HEK293T (cell line): ENCODE data around the gene PARK7.

Source experiments
- CTCF ChIA-PET: fragments of 350-600 bp; formaldehyde crosslinking; extraction: SDS; loops from one replicate; lab custom pipeline; 2021; ENCODE audit warnings: antibody characterized with exemption, inconsistent platforms; lab: Yijun Ruan, JAX
- POLR2A ChIA-PET: fragments of 350-600 bp; formaldehyde crosslinking; extraction: SDS; loops from one replicate; lab custom pipeline; 2020; ENCODE audit warnings: antibody characterized with exemption, inconsistent platforms; lab: Yijun Ruan, JAX
- DNase-seq: peaks from one replicate; pipeline ENCODE4 v3.0.0; 2012; ENCODE audit warnings: mixed read lengths; ENCODE audit errors: extremely low spot score
- ARNT ChIP-seq: fragments of 450-650 bp; IDR thresholded peaks from 2 replicates; pipeline ENCODE4 v1.6.1; 2017; ENCODE audit warnings: mild to moderate bottlenecking
- BHLHE40 ChIP-seq: fragments of 450-650 bp; IDR thresholded peaks from 2 replicates; pipeline ENCODE4 v1.6.1; 2016; ENCODE audit warnings: mild to moderate bottlenecking, moderate library complexity, borderline replicate concordance
- CTBP1 ChIP-seq: fragments of 450-650 bp; IDR thresholded peaks from 2 replicates; pipeline ENCODE4 v1.6.1; 2016; ENCODE audit warnings: borderline replicate concordance
- ELF4 ChIP-seq: fragments of 450-650 bp; IDR thresholded peaks from 2 replicates; pipeline ENCODE4 v1.6.1; 2017; ENCODE audit warnings: antibody characterized with exemption
- FOXA1 ChIP-seq: fragments of 450-650 bp; IDR thresholded peaks from 2 replicates; pipeline ENCODE4 v1.6.1; 2016; ENCODE audit warnings: mild to moderate bottlenecking
- FOXK2 ChIP-seq: fragments of 450-650 bp; IDR thresholded peaks from 2 replicates; pipeline ENCODE4 v1.6.1; 2016; ENCODE audit warnings: mild to moderate bottlenecking
- FOXM1 ChIP-seq: fragments of 450-650 bp; IDR thresholded peaks from 2 replicates; pipeline ENCODE4 v1.6.1; 2017; ENCODE audit warnings: mild to moderate bottlenecking, borderline replicate concordance
- HDGF ChIP-seq: fragments of 450-650 bp; IDR thresholded peaks from 2 replicates; pipeline ENCODE4 v1.6.1; 2017; ENCODE audit warnings: antibody characterized with exemption, borderline replicate concordance
- L3MBTL2 ChIP-seq: fragments of 450-650 bp; conservative IDR thresholded peaks from 2 replicates; pipeline ENCODE4 v1.6.1; 2016; ENCODE audit warnings: mild to moderate bottlenecking
- LEF1 ChIP-seq: fragments of 450-650 bp; IDR thresholded peaks from 2 replicates; pipeline ENCODE4 v1.6.1; 2017; ENCODE audit warnings: mild to moderate bottlenecking, borderline replicate concordance
- NFRKB ChIP-seq: fragments of 450-650 bp; IDR thresholded peaks from 2 replicates; pipeline ENCODE4 v1.6.1; 2016; ENCODE audit warnings: mild to moderate bottlenecking, moderate library complexity
- PKNOX1 ChIP-seq: fragments of 450-650 bp; IDR thresholded peaks from 2 replicates; pipeline ENCODE4 v1.6.1; 2016
- SP1 ChIP-seq: fragments of 450-650 bp; IDR thresholded peaks from 2 replicates; pipeline ENCODE4 v1.6.1; 2017
- SUZ12 ChIP-seq: fragments of 450-650 bp; IDR thresholded peaks from 2 replicates; pipeline ENCODE4 v1.6.1; 2016; ENCODE audit warnings: mild to moderate bottlenecking
- TARDBP ChIP-seq: fragments of 450-650 bp; IDR thresholded peaks from 2 replicates; pipeline ENCODE4 v1.6.1; 2016
- ZNF384 ChIP-seq: fragments of 450-650 bp; IDR thresholded peaks from 2 replicates; pipeline ENCODE4 v1.6.1; 2016

PARK7 gene

GRCh38 chr1:8002921-8003320 lies 41.4 kb downstream of the PARK7 start:
- DNase-seq: no peak
- ChIA-PET POLR2A (interaction anchor here (0.7 kb wide), 1 partner anchor 167 kb away, joined by 3 read pairs; no protein-coding TSS in a partner anchor), CTCF (no interaction called here)
- TF ChIP-seq CTBP1: no peak
- no peak for TF ChIP-seq ZNF384
- no peak for TF ChIP-seq SUZ12
- TF ChIP-seq FOXA1: no peak
- no peak for TF ChIP-seq FOXM1
- TF ChIP-seq TARDBP: no peak
- no peak for TF ChIP-seq LEF1
- TF ChIP-seq NFRKB: no peak

GRCh38 chr1:8003438-8004112 lies 42.1 kb downstream of the PARK7 start:
- no peak for DNase-seq
- TF ChIP-seq BHLHE40 (no peak), SUZ12 (no peak), TARDBP (no peak), HDGF (no peak), FOXM1 (no peak), ZNF384 (no peak), FOXA1 (no peak), L3MBTL2 (no peak), LEF1 (no peak), NFRKB (no peak), ARNT (no peak), FOXK2 (no peak), CTBP1 (no peak), ELF4 (no peak)
- ChIA-PET POLR2A (no interaction called here), CTCF (no interaction called here)

- no peak for TF ChIP-seq PKNOX1
- TF ChIP-seq TARDBP: no peak
- no peak for TF ChIP-seq FOXA1
- no peak for TF ChIP-seq HDGF
- no peak for TF ChIP-seq FOXK2
- TF ChIP-seq ELF4: no peak
- TF ChIP-seq NFRKB: no peak
- no peak for TF ChIP-seq SP1
- no peak for TF ChIP-seq ARNT
- TF ChIP-seq L3MBTL2: no peak
- no peak for TF ChIP-seq SUZ12
- TF ChIP-seq ZNF384: no peak
- no peak for TF ChIP-seq FOXM1
- no peak for TF ChIP-seq CTBP1
- no peak for TF ChIP-seq LEF1
- ChIA-PET CTCF (no interaction called here), POLR2A (no interaction called here)
- no peak for DNase-seq
These were observed 42.7 kb downstream of the PARK7 start for GRCh38 chr1:8004113-8004802.

GRCh38 chr1:8004803-8005573 lies 43.5 kb downstream of the PARK7 start:
- CTCF ChIA-PET: interaction anchor here (1.1 kb wide), 2 partner anchors 13 to 23 kb away, joined by 3 read pairs; no protein-coding TSS in a partner anchor
- DNase-seq: no peak
- POLR2A ChIA-PET: no interaction called here
- TF ChIP-seq LEF1 (no peak), BHLHE40 (no peak), L3MBTL2 (no peak), HDGF (no peak), SP1 (no peak), SUZ12 (no peak), PKNOX1 (no peak), FOXK2 (no peak), TARDBP (no peak), CTBP1 (no peak), ARNT (no peak), NFRKB (no peak), FOXA1 (no peak), ELF4 (no peak), FOXM1 (no peak), ZNF384 (no peak)

GRCh38 chr1:8006037-8006963 lies 44.8 kb downstream of the PARK7 start:
- POLR2A ChIA-PET: no interaction called here
- TF ChIP-seq CTBP1 (no peak), PKNOX1 (no peak), FOXA1 (no peak), NFRKB (no peak), ELF4 (no peak), ZNF384 (no peak), TARDBP (no peak), L3MBTL2 (no peak), LEF1 (no peak), HDGF (no peak), FOXK2 (no peak), SUZ12 (no peak), FOXM1 (no peak), ARNT (no peak), BHLHE40 (no peak), SP1 (no peak)
- CTCF ChIA-PET: interaction anchor here (0.6 to 1.2 kb wide), 5 partner anchors 9 to 471 kb away, joined by 3 to 9 read pairs (median 3); no protein-coding TSS in a partner anchor
- DNase-seq: no peak
